Non-pigmented ciliary epithelial cell (primary cell): ENCODE results near the gene TPMT.
"Not testable (repeated sequence)": the region's sequence is repeated elsewhere in the genome, so short reads cannot be mapped to it uniquely, and the experiment has no call there.

ENCODE experiments used
- DNase-seq: peaks from one replicate; pipeline ENCODE4 v3.0.0-alpha.2; 2010; ENCODE audit warnings: low read depth

Gene TPMT

DNA sequence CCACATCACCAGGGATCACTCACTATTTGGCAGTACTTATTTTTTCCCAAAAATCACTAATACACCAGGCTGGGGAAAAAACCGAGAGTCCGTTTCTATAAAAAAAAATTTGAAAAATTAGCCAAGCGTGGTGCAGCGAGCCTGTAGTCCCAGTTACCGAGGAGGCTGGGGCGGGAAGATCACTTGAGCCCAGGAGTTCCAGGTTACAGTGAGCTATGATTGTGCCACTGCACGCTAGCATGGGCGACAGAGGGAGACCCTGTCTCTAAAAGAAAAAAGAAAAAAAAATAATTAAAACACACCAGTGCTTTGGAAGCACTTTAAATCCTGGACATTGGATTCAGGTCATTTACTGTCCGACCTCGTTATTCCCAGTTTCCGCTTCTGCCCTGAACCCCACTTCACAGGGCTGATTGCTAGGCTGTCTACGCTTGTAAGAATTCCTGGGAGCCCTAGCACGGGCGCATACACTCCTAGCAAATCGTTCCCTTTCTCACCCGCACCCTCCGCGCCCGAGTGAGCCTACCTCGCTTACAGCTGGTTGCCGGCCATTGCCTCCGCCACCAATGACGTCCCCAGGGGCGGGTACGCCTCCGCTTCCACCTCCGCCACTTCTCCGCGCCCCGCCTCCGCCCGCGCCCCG lies at the start of gene TPMT:
Gene TPMT (minus strand): TSS at position 571 of the 643 bp plus-strand sequence. CDS start 5,950 bp downstream, outside the sequence.
- DNase-seq, result no peak

- no peak for DNase-seq
Observed at GRCh38 chr6:18203786-18204185, 48.9 kb upstream of the TPMT start.

- no peak for DNase-seq
Observed at GRCh38 chr6:18192026-18192425, 37.1 kb upstream of the TPMT start.

- no peak for DNase-seq
Observed at GRCh38 chr6:18189196-18189595, 34.3 kb upstream of the TPMT start.

DNA sequence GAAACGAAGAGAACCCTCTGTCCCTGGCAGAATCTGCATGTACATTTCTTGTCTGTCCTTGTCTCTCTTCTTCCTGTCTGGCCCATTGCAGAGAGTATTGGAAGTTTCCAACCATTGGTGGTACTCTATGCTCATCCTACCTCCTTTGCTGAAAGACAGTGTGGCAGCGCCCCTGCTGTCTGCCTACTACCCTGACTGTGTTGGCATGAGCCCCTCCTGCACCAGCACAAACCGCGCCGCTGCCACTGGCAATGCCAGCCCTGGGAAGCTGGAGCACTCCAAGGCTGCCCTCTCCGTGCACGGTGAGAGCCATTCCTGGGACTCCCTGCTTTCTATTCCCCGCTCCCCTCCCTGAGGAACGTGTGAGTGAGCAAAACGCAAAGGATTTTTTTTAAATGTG lies 32.8 kb upstream of the TPMT start:
- DNase-seq, result no peak

DNA sequence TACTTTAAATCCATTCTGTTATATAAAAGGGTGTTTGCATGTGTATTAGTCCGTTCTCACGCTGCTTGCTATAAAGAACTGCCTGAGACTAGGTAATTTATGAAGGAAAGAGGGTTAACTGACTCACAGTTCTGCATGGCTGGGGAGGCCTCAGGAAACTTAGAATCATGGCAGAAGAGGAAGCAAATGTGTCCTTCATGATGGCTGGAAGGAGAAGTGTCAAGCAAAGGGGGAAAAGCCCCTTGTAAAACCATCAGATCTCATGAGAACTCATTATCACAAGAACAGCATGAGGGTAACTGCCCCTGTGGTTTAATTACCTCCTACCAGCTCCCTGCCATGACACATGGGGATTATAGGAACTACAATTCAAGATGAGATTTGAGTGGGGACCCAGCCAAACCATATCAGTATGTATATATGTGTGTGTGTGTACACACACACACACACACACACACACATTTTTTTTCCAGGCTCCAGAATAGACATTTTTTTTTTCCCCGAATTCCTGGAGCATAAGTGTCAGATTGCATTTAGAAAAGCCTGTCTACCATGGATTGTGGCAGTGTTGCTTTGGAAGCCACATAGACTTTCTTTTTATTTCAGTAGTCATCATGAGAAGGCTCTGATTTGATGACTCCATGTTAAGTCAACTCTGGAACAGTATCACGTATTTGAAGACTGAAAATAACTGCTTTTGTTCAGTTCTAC lies 31.8 kb upstream of the TPMT start:
- no peak for DNase-seq

- DNase-seq, result no peak
Observed at GRCh38 chr6:18186033-18186432, 31.2 kb upstream of the TPMT start.

- DNase-seq, result no peak
Observed at GRCh38 chr6:18185624-18186023, 30.7 kb upstream of the TPMT start.

DNA sequence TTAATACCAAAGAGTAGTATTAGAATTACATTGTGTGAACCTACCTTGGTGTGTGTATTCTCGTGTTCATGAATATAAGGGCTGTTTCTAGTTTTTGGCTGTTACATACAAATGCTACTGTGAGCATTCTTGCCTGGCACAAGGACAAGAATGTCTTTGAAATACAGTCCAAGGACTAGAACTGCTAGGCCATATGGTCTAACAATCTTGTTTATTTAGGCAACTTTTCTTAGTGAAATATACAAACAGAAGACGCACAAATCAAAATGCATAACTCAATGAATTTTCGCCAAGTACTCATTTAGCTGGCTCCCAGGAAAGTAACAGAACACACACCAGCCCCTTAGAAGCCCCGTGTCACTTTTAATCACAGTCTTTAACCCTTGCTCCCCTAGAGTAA lies 28.9 kb upstream of the TPMT start:
- DNase-seq, result no peak

GRCh38 chr6:18182568-18182967 lies 27.7 kb upstream of the TPMT start:
- DNase-seq, result no peak

GRCh38 chr6:18179770-18180356 lies 25.0 kb upstream of the TPMT start:
- DNase-seq, result no peak

DNA sequence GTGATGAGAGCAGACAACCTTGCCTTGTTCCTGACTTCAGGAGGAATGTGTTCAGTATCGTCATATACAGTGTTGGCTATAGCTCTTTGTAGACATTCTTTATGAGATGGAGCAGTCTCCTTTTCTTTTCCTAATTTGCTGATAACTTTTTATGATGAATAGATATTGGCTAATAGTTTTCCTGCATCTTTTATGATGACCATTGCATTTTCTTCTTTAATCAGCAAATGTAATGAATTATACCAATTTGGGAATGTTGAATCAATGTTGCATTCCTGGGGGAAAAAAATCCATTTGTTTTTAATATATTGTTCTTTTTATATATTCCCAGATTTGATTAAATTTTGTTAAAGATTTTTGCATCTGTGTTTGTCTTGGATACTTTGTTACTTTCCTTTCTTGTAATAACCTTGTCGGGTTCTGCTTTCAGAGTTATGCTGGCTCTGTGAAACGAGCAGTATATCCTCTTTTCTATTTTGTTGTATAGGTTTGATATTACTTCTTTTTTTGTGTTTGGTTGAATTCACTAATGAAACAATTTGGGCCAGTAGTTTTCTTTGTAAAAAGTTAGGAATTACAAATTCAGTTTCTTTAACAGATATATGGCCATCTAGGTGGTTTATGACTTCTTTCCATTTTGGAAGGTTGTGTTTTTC lies 24.2 kb upstream of the TPMT start:
- no peak for DNase-seq

DNA sequence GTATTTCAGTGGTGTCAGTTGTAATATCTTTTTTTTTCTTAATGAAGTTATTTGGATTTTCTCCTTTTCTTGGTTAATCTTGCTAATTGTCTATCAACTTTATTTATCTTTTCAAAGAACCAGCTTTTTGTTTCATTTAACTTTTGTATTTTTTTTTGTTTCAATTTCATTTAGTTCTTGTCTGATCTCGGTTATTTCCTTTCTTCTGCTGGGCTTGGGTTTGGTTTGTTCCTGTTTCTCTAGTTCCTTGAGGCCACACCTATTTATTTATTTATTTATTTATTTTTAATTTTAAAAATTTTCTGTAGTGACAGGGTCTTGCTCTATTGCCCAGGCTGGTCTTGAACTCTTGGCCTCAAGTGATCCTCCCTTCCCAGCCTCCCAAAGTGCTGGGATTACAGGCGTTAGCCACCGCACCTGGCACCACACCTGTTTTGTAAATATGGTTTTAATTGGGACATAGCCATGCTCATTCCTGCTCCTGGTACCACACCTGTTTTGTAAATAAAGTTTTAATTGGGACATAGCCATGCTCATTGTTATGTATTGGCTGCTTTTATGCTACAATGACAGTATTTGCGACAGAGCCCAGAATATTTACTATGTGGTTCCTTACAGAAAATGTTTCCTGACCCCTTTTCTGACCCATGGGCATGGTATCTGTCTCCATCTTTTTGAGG lies 22.5 kb upstream of the TPMT start:
- no peak for DNase-seq

- not testable (repeated sequence) for DNase-seq
Observed at GRCh38 chr6:18176198-18176597, 21.3 kb upstream of the TPMT start.

GRCh38 chr6:18171871-18172270 lies 17.0 kb upstream of the TPMT start:
- no peak for DNase-seq

- DNase-seq, result no peak
Observed at GRCh38 chr6:18168264-18168663, 13.4 kb upstream of the TPMT start.

DNA sequence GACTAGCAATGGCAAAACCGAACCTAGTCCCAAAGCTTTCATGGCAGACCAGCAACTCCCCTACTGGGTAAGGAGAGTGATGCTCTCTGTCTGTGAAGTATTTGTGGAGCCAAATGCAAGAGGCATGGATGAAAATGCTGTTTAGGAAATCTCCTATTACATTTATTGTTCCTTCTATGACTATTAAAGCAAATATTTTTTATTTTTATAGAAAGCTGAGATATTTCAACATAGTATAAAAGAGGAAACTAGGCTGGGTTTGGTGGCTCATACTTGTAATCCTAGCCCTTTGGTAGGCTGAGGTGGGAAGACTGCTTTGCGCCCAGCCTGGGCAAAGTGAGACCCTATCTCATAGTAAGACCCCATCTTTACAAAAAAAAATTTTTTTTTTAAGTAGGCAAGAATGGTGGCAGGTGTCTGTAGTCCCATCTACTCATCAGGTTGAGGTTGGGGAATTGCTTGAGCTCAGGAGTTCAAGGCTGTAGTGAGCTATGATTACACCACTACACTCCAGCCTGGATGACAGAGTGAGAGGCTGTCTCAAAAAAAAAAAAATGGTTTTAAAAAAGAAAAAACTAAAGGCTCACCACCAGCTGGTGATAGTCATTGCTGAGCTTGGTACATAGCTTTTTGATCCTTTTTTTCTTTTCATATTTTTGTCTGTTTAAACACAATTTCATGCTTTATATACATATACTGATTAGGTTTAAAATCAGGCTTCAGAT lies 11.6 kb upstream of the TPMT start:
- no peak for DNase-seq

- no peak for DNase-seq
Observed at GRCh38 chr6:18165751-18166150, 10.9 kb upstream of the TPMT start.

DNA sequence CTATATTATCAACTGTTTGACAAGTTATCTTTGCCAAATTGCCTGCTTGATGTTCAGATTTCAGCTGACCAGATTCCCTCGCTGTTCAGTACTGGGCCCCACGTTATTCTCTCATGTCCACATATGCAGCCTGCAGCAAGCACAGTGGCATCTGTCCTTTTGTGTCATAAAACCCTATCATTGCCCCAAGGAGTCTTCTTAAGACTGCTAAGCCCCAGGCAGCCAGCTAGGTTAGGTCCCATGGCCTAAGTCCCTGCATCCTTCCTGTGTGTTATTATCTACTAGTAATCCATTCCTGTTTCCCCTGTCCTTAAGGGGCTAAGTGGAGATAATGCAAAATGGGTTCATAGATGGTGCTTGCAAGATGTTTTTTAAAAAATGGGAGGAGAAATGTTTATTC lies 7.5 kb upstream of the TPMT start:
- DNase-seq, result no peak

GRCh38 chr6:18161431-18161830 lies 6.6 kb upstream of the TPMT start:
- no peak for DNase-seq

DNA sequence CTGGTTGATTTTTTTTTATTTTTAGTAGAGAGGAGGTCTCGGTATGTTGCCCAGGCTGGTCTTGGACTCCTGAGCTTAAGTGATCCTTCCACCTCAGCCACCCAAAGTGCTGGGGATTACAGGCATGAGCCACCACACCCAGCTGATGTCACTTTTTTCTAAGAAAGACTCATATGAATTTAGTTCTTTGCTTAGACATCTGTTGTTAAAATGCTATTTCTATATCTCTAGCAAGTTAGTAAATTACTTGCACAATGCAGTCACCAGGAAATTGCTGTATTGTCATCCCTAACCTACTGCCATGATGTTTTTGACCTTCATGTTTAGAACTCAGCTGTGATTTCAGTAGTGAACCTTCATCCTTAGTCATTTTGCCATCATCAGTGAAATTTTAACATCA lies 6.0 kb upstream of the TPMT start:
- no peak for DNase-seq
